Activated CD4-positive, alpha-beta T cell treated with anti-CD3 and anti-CD28 coated beads for 4 hours (primary cell): ENCODE data around the gene GPR87.

ENCODE experiments used
- DNase-seq, 2 donors: peaks; one replicate each; pipeline ENCODE4 v3.0.0-alpha.2; 2020

GPR87 gene, protein sequence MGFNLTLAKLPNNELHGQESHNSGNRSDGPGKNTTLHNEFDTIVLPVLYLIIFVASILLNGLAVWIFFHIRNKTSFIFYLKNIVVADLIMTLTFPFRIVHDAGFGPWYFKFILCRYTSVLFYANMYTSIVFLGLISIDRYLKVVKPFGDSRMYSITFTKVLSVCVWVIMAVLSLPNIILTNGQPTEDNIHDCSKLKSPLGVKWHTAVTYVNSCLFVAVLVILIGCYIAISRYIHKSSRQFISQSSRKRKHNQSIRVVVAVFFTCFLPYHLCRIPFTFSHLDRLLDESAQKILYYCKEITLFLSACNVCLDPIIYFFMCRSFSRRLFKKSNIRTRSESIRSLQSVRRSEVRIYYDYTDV

DNA sequence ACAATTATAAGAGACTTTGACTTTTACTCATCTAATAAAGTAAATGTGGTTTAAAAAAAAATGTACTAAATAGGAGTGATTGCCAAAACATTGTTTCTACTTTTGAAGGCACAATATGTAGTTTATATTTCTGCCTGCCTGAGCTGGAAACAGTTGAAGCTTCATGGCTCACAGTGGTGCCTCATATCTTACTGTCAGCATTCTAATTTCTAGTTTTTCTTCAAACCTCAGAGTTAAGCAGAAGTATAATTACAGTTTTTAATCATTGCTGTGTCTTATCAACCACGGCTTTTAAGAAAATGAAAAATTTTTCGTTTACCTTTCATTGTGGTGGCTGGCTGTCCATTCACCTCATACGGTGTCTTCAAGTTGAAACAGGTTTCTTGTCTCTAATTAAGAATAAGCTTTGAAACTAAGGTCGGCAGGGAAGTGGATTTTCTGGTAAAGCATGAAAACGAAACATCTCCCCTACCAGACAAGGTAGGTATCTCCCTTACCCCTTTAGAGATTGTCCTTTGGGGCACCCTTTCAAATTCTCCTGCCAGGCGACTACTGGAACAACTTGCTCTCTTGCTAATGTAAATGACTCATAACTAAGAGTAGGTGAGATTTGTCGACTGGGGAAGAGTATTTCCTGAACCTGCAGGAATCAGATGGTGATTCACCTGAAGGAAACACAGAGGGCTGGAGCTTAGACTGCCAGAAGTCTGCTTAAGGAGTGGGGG lies at the start of gene GPR87:
Gene GPR87 (minus strand): TSS at position 554 of the 725 bp plus-strand sequence. CDS start 16,720 bp downstream, outside the sequence.
- DNase-seq: no peak

DNA sequence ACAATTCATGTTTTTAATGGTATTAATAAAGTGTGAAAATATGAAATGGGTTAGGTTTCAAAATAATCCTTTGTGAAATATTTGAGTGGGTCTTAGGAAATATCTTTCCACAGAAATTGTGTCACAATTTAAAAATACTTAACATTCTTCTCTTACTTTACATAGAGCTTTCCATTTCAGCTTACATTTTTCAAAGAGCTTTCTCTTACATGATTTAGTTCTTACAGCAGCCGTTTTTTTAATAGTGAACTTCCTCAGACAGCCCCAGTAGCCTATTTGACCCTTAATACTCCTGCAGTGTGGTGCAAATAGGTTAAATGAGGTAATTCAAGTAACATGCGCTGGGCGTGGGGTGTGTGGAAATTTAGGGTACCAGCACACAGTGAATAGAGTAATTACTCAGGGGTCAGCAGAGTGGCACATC lies 46.1 kb upstream of the GPR87 start:
- DNase-seq: no peak

DNA sequence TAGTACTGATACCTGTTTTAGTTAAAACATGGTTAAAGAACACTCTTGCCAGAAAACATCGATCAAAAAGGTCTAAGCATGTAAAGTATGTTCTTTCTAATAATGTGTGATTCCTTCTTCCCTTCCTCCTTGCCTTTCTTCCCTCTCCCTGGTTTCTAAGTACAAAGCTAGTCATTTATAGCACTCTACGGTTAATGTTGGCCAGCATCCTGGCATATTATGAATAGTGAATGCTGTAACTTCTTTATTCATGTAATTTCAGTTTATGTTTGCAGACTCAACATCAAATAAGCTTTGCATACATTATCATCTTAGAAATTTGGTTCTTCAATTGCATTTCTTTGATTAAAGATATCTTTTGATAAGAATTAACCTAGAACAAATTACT lies 40.8 kb upstream of the GPR87 start:
- DNase-seq: no peak

DNA sequence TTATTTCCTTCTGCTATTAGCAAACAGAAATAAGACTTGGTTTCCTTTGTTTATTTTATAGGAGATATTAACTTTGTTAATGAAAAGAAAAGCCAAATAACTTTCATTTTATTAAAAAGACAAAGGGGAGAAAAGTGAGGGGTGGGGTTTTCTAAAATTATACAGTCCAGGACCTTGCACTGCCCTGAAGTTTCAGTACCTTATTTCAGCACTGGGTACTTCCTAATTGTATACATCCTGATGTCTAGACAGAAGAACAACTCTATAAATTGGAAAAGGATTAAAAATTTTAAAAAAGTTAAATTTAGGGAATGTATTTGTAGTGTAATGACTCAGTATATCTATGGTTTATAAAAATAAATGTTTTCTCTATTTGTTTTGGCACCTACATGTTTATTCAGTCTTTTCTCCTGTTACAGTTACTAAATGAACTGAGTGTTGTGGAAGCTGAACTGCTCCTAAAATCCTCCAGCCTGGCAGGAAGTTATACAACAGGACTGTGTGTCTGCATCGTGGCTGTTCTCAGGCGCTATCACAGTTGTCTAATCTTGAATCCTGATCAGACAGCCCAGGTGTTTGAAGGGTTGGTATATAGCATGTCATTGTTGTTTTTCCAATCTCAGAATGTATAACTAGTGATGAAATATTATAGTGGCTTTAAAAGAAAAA lies 40.3 kb upstream of the GPR87 start:
- DNase-seq: no peak

DNA sequence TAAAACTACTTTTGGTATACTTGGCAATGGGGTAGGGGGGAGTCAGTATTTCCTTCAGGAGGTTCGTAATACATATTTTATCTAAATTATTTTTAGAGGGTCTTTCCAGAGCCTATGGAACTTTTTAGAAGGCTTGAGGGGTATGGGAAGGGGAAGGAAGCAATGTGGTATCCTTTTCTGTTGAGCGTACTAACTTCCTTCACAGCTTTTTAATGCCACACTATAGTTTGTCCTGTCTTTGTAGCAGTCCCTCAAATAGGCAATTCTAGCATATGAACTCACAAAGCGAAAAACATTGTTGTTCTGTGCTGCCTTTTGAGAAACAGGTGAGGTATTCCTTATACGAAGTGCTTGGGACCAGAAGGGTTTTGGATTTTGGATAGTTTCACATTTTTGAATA lies 35.0 kb upstream of the GPR87 start:
- DNase-seq: no peak

DNA sequence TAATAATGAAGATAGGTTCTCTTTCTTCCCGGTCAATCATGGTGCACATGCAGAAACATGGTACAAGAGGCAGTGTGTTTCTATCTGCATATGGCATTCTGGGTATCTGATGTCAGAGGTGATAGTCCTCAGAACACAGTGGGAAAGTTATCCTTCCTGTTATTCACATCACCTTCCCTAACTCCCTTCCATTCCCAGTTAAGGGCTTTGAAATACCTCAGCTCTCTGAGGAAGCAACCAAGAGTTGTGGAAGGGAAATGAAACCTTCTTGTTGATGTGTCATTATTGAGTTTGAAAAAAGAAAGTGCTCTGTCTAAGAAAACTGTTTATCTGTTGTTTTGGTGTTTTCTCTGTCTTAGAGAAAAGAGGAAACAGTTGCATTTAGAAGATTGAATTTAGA lies 34.6 kb upstream of the GPR87 start:
- DNase-seq: no peak

DNA sequence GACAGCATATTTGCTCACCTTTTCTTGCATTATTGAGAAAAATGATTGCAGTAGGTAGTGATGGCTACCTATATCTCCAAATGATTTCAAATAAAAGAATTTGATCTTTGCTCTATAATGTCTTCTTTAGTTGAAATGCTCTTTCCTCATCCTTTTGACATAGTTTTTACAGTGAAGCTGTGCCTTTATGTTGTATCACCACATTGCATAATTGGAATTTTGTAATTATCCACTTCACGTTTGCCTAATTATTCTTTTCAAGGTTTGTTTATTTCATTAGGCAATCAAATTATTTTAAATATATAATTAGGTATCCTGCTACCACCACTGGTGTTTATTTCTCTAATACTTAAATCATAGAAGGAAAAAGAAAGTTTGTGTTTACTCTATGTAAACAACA lies 34.0 kb upstream of the GPR87 start:
- no peak for DNase-seq

DNA sequence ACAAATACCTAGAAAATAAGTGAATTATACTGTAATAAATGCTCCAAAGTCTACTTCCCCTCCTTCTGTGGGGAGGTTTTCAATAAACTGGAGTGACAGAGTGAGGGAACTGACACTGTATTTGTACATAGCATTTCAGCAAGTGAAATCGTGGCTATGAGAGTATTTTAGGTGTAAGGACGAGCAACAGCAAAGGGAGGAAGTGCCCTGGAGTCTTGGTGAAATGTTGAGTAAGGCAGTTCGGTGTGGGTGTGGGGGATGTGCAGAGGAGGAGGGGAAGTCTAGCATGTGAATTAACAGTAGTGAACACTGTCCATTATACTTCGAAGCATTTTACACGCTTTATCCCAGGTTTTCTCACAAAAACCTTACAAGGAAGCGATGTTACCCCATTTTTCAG lies 30.8 kb upstream of the GPR87 start:
- no peak for DNase-seq

DNA sequence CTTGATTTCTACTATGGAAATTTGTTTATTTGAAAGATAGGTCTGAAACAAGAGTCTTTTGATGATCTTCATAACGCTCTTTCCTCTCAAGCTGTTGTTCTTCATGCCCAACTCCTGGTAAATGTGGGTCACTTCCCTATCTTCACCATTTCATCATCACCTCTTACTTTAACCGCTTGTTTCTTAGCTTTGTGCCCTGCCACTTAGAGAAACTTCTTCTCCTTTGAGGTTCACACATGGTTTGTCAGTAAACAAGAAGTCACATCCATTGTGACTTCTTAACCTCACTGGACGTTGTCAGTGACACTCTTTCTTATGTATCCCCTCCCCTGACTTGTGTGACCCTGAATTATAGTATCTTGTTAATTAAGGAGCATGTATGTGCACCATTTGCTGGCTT lies 29.7 kb upstream of the GPR87 start:
- no peak for DNase-seq

DNA sequence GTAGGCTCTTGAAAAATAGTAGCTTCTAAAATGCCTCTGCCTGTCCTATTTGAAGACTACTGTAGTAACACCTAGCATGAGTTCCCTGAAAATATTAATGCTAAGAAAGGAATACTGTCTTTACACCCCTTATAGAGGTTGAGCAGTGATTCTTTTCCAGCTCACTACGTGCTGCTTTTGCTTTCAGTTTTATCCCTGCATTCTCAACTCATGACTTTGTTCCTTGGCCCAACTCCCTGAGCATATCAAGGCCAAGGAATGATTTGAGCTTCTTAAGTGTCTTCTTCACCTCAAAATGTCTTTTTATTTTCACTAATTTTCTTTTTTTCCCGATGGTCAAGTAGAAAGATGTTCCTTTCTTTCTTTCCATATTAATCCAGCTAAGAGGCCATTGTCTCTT lies 29.2 kb upstream of the GPR87 start:
- DNase-seq: no peak

DNA sequence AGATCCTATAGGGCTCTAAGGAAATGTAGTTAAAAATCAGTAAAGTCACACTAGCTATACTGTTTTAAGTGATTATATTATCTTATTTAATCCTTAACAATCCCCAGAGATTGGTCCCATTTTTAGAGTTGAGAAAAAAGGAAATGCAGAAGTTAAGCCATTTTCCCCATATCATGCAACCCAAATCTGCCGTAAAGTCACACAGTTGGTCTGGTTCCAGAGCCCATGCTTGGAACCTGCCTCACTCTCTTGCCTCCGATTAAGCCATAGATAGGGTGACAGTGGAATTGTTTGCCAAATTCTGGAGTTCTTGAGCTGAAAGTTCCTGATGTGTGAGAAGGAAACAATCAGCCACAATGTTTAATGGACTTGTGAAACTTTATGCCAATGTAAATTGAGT lies 15.1 kb upstream of the GPR87 start:
- no peak for DNase-seq

DNA sequence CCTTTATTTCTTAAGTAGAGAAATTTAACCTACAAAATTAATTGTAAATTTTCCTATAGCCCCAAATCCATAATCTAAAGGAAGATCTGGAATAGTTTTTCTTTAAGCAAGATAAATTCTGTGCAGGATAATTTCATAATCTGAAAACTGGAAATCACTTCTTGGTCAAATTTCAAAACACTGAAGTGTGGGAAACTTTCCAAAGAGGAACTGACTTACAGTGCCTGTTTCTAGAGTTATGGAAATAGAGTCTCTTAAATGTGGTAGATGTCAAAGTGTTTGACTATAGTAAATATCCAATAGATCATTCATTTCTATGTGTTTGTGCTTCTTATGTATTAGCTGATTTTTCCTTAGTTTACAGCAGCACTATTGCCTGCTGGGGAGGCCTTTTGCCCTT lies 14.3 kb upstream of the GPR87 start:
- no peak for DNase-seq

DNA sequence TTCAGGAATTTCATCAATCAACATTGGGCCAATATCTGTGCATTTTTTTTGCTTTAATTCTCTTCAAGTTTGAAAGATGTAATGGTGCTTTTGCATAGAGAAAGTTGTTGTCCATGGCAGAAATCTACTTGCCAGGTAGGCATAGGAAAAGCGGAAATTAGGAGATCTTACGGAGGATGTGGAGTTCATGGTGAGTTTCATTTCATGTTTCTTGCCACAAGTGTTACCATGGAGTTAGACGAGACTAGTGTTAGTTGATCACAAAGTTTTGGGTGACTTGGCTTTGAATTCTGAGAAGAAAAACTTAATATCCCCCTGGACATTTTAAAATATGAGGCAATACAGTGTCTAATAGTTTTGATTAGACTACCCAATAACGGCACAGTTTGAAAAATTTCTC lies 13.8 kb upstream of the GPR87 start:
- no peak for DNase-seq

DNA sequence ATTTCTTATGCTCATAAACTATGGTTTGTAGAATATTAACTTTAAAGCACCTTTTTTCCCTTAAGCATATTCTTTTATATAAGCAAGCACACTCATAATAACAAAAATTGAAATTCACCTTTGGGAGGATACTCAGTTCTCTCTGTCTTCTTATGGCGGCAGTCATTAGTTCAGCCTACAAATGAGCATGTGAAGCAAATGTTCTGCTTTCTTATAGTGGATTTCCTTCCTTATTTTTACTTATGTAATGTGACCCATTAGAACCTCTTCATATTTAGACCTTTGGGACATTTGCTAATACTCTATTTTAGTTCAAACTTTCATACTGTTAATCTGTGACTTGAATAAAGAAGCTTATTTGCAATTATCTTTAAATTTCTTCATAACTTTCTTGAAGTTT lies 12.7 kb upstream of the GPR87 start, which contains the start of gene P2RY13:
Gene P2RY13 (minus strand): TSS at position 187 of the 400 bp plus-strand sequence. CDS start 21 bp downstream, at position 166.
- no peak for DNase-seq

DNA sequence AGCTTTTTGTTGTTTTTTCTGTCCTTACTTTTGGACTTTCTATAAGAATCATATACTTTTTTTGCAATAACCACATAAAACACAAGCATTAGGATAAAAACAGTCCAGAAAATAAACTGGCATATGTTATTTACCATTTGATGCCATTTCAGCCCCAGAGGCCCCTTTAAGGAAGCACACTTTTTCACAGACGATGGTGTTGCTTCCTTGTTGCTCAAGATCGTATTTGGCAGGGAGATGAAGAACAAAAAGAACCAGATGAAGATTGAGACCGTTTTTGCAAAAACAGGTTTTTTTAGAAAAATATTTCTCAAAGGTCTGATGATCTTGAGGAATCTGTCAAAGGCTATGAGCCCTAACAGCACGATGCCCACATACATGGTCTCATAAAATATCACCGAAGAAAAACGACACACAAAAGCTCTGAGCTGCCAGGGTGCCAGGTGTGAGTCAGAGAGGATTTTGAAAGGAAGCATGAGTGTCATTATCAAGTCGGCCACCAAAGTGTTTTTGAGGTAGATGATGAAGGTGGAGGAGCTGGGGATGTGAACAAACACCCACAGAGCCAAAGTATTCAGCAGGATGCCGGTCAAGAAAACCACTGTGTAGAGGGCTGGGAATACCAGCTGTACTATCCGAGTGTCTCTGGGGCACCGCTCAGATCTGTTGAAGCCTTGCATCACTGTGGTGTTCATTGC lies 11.8 kb upstream of the GPR87 start:
- peak in 1 of 2 donors; percentile 17 for DNase-seq

DNA sequence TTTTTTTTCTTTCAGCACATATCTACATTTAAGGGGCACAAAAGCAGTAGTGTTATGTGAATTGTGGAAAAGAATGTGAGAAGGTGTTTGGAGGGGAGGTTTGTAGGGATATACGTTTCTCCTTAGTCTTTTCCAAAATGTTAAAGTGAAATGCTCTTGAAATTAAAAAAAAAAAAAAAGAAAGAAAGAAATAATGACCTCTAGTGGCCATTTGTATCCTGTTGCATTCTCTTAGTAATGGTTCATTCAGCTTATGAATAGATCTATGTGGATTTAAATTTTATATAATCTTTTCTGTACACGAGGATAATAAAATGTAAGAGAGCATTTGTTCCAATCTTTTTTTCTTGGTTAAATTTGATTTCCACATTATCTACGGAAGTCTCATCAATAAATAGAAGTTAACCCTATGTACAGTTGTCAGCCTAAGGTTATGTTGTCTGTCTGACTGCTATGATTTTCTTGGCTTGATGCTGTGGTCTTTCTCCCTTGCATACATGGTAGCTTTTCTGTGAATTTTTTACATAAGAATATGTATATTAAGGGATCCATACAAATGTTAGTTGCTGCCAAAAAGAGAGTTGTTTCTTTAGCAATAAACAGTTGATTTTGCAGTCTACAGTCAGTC lies 11.1 kb upstream of the GPR87 start:
- DNase-seq: no peak

DNA sequence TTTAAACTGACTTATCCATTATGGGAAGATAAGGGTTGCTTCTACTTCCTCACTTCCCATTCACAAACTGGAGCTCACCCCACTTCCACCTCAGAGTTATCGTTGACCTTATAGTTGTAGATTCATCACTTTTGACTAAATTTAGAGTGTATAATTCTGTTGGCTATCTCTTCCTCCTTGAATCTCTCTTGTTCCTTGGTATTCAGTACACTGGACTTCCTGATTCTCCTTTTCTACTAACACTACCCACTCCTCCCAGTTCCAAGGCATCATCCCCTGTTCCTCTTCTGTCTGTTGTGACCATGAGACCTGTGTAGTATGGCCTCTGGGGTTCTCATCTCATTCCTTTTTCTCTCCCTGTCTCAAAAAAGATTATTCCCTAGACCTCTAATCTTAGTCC lies 5.9 kb upstream of the GPR87 start:
- no peak for DNase-seq

DNA sequence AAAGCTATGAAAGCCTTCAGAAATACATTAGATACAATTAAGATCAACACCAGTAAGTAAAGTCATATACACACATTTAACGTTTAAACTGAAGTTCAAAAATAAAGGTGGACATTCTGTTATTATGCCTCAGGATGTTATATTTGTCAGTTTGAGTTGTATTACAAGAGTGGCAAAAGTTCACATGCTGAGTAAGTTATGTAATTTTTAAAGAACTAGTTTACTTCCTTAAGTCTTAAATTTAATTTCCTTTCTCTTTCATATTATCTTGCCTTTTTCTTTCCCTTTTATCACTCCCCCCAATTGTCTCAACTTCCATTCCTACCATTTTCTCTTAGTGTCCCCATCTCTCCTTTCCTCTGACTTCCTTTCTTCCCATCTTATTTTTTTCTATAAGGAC lies 4.9 kb upstream of the GPR87 start:
- DNase-seq: no peak

DNA sequence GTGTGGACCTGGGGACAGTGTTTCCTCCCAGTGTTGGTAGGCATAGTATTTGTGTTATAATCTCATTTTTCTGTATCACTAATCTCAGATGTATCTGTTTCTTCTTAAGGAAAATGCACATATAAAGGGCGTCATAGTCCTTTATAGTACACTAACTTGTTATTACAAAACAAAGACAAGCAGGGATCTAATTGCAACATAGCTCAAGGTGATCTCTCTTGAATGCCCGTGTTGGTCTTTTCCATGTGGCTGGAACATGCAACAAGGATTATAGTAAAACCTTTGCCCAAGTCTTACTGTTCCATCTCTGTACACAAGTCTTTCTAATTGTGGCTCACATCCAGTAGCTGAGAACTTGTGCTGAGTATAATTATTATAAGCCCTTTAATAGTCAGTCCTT lies 3.5 kb upstream of the GPR87 start:
- no peak for DNase-seq

DNA sequence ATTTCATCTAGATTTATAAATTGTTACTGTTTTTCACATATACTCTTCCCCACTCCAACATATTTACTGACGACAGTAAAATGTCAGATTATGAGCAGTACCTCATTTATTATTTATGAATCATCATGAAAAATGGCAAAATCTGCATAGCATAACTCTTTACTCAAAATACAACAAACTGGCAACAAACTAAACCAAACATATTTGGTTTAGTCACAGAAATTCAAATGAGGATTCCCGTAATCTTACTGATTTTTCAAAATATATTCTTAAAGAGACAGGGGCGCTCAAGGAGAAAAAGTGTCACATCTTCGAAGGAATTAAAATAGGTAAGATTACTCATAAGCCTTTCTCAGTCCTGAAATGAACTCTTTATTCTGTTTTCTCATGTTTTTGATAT lies 3.0 kb upstream of the GPR87 start:
- DNase-seq: no peak

DNA sequence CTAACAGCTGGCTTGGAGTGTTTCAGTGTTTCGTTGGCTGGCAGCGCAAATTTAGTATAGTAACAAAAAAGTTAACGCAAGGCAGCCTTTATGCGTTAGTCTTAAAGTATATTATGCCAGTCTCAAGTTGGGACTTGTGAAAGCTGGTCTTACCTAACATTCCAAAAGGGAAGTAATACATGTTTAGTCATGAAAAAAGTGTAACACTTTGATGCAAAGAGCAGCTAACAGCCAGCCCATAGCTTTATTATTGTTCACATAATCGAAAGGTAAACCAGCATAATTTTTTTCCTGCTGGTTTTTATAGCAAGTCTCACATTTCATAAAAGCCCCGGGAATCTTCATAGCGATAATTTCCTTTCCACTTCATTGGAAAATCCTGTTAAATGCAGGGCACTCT lies 2.4 kb upstream of the GPR87 start:
- DNase-seq: no peak

DNA sequence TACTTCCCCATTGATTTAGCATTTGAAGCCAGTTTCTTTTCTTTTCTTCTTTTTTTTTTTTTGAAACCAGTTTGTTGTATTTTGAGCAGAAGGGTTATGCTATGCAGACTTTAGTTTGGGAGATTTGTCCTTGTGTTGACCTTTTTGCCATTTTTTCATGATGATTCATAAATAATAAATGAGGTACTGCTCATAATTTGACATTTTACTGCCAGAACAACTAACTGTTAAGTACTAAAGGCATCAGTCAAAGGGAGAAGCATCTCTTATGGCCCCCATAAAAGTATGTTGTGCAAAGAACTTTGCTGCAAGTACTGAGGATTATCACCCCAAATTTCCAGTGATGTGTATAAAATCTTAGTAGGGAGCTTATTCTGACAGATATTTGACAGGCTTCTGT lies 1.7 kb upstream of the GPR87 start:
- DNase-seq: no peak

DNA sequence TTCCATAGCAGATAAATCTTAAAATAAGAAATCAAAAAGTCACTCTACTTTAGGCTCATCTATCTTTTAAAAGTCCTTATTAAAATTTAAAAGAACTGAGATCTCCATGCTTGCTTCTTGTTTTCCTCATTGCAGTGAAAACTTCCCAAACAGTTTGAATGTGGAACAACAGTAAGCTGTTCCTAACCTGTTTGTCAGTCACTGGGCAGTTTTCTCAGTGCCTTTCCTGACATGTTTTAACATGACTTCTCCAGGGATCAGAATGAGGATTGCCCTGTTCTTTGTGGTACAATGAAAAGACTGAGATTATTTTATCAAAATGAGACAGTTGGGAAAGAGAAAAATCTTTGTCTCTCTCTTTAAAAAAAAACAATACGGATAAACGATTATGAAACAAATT lies 774 bp downstream of the GPR87 start:
- no peak for DNase-seq
